ENCODE results near the gene TTC27. TPM values are rescaled to one million over a fixed set of nuclear protein-coding genes. Genes with fewer than 3 reads are reported as not detected.

TTC27 gene
- total RNA-seq, 2 donors from 2014 or later, result 16.4 to 20.3 TPM

- no peak for DNase-seq
- Histone ChIP-seq H3K4me1 (ENCODE audit: control insufficient read depth, insufficient read depth, low read length) (no peaks in the 10 kb centered on the region), H3K4me3 (ENCODE audit: low read length) (no peak overlapping the region), H3K27me3 (ENCODE audit: control insufficient read depth, insufficient read depth, low read length, poor library complexity, severe bottlenecking) (no peaks in the 10 kb centered on the region), H3K9me3 (ENCODE audit: control insufficient read depth, low read length) (no peaks in the 10 kb centered on the region), H3K9ac (ENCODE audit: extremely low read depth, low read length, poor library complexity, severe bottlenecking) (no peak overlapping the region), H3K36me3 (ENCODE audit: control insufficient read depth, insufficient read depth, low read length) (no peaks in the 10 kb centered on the region), H3K27ac (ENCODE audit: low read depth, low read length) (no peak overlapping the region)
- H3K4me1 Mint-ChIP-seq, result no peaks in the 10 kb centered on the region
- TF ChIP-seq, protein P1, sequence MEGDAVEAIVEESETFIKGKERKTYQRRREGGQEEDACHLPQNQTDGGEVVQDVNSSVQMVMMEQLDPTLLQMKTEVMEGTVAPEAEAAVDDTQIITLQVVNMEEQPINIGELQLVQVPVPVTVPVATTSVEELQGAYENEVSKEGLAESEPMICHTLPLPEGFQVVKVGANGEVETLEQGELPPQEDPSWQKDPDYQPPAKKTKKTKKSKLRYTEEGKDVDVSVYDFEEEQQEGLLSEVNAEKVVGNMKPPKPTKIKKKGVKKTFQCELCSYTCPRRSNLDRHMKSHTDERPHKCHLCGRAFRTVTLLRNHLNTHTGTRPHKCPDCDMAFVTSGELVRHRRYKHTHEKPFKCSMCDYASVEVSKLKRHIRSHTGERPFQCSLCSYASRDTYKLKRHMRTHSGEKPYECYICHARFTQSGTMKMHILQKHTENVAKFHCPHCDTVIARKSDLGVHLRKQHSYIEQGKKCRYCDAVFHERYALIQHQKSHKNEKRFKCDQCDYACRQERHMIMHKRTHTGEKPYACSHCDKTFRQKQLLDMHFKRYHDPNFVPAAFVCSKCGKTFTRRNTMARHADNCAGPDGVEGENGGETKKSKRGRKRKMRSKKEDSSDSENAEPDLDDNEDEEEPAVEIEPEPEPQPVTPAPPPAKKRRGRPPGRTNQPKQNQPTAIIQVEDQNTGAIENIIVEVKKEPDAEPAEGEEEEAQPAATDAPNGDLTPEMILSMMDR (conservative IDR thresholded peaks at IDR 0.05), result no peak
- no peak overlapping the region for H3K4me3 Mint-ChIP-seq
- WGBS, 2 experiments (ENCODE audit: insufficient coverage in 1 of 2, insufficient read length in 1 of 2), result 91 to 95% methylated on average over 8 of the region's 8 CpGs
- H3K27ac Mint-ChIP-seq, result no peak overlapping the region
- H3K27me3 Mint-ChIP-seq (ENCODE audit: insufficient read depth), result no peaks in the 10 kb centered on the region
- peaks cover 2% of the 10 kb centered on the region for H3K9me3 Mint-ChIP-seq
- no peaks in the 10 kb centered on the region for H3K36me3 Mint-ChIP-seq (ENCODE audit: low read depth)
Observed at GRCh38 chr2:32858713-32859112, 230.9 kb downstream of the TTC27 start.

DNA sequence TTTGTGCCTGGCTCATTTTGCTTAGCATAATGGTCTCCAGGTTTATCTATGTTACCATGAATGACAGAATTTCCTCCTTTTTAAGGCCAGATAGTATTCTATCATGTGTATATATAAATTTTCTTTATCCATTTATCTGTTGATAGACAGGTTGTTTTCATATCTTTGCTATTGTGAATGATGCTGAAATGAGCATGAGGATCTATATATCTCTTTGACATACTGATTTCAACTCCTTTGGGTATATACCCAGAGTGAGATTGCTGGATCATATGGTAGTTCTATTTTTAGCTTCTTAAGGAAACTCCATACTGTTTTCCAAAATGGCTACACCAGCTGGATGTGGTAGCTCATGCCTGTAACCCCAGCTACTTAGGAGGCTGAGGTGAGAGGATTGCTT, 232.5 kb downstream of the TTC27 start:
- Histone ChIP-seq H3K4me3 (ENCODE audit: low read length) (no peak overlapping the region), H3K4me1 (ENCODE audit: control insufficient read depth, insufficient read depth, low read length) (no peaks in the 10 kb centered on the region), H3K27ac (ENCODE audit: low read depth, low read length) (no peak overlapping the region), H3K9me3 (ENCODE audit: control insufficient read depth, low read length) (no peaks in the 10 kb centered on the region), H3K9ac (ENCODE audit: extremely low read depth, low read length, poor library complexity, severe bottlenecking) (no peak overlapping the region), H3K27me3 (ENCODE audit: control insufficient read depth, insufficient read depth, low read length, poor library complexity, severe bottlenecking) (no peaks in the 10 kb centered on the region), H3K36me3 (ENCODE audit: control insufficient read depth, insufficient read depth, low read length) (no peaks in the 10 kb centered on the region)
- TF ChIP-seq, protein P1 (conservative IDR thresholded peaks at IDR 0.05), result no peak
- Mint-ChIP-seq H3K4me1 (no peaks in the 10 kb centered on the region), H3K36me3 (ENCODE audit: low read depth) (no peaks in the 10 kb centered on the region), H3K4me3 (no peak overlapping the region), H3K27ac (no peak overlapping the region), H3K27me3 (ENCODE audit: insufficient read depth) (no peaks in the 10 kb centered on the region), H3K9me3 (peaks cover 2% of the 10 kb centered on the region)
- DNase-seq, result no peak

DNA sequence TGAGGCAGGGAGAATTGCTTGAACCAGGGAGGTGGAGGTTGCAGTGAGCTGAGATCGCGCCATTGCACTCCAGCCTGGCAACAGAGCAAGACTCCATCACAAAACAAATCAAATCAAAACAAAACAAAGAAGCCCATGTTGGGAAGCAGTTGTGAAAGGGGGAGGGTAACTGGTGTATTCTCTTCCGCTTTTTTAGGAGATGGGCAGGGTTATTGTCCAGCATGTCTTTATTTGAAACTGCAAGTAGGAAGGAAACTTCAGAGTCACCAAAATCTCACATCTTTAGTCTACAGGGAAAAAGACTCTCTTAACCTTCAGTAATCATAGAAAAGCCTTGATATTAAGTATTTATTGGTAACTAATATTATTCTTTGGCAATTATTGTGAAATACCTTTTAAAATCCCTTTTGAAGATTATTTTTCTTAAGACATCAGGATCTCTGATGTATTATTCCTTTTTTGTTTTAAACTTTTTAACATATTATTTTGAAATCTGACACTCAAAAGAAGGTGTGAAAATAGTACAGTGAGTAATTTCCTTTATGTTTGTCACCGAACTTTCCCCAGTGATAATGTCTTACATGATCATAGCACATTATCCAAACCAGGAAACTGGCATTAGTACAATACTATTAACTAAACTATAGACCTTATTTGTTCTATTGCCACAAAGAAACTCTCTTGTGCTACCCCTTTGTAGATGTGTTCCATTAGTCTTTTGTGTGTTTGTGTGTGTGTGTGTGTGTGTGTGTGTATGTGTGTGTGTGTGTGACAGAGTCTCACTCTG, 234.6 kb downstream of the TTC27 start:
- WGBS, 2 experiments (ENCODE audit: insufficient coverage in 1 of 2, insufficient read length in 1 of 2), result 93% methylated on average over 4 of the region's 4 CpGs; no CpG with 5 or more reads in 1 of the 2 experiments
- Histone ChIP-seq H3K4me3 (ENCODE audit: low read length) (no peak overlapping the region), H3K9me3 (ENCODE audit: control insufficient read depth, low read length) (no peaks in the 10 kb centered on the region), H3K27ac (ENCODE audit: low read depth, low read length) (no peak overlapping the region), H3K36me3 (ENCODE audit: control insufficient read depth, insufficient read depth, low read length) (no peaks in the 10 kb centered on the region), H3K9ac (ENCODE audit: extremely low read depth, low read length, poor library complexity, severe bottlenecking) (no peak overlapping the region), H3K4me1 (ENCODE audit: control insufficient read depth, insufficient read depth, low read length) (no peaks in the 10 kb centered on the region), H3K27me3 (ENCODE audit: control insufficient read depth, insufficient read depth, low read length, poor library complexity, severe bottlenecking) (no peaks in the 10 kb centered on the region)
- peaks cover 6% of the 10 kb centered on the region for H3K9me3 Mint-ChIP-seq
- no peaks in the 10 kb centered on the region for H3K4me1 Mint-ChIP-seq
- DNase-seq, result no peak
- H3K36me3 Mint-ChIP-seq (ENCODE audit: low read depth), result no peaks in the 10 kb centered on the region
- H3K4me3 Mint-ChIP-seq, result no peak overlapping the region
- H3K27ac Mint-ChIP-seq, result no peak overlapping the region
- H3K27me3 Mint-ChIP-seq (ENCODE audit: insufficient read depth), result no peaks in the 10 kb centered on the region
- TF ChIP-seq, protein P1 (conservative IDR thresholded peaks at IDR 0.05), result no peak

All from endodermal cell (in vitro differentiated cells).